HG02610 (cell line): ENCODE data around the gene UNC5C.
"Not testable (repeated sequence)": the region's sequence is repeated elsewhere in the genome, so short reads cannot be mapped to it uniquely, and the experiment has no call there.

ENCODE experiments used
- ATAC-seq: cut with Tn5 transposase; IDR thresholded peaks from one replicate; pipeline ENCODE4 v1.9.1; 2021; ENCODE audit warnings: mild to moderate bottlenecking, moderate library complexity; ENCODE audit not compliant: unreplicated experiment

Gene UNC5C

DNA sequence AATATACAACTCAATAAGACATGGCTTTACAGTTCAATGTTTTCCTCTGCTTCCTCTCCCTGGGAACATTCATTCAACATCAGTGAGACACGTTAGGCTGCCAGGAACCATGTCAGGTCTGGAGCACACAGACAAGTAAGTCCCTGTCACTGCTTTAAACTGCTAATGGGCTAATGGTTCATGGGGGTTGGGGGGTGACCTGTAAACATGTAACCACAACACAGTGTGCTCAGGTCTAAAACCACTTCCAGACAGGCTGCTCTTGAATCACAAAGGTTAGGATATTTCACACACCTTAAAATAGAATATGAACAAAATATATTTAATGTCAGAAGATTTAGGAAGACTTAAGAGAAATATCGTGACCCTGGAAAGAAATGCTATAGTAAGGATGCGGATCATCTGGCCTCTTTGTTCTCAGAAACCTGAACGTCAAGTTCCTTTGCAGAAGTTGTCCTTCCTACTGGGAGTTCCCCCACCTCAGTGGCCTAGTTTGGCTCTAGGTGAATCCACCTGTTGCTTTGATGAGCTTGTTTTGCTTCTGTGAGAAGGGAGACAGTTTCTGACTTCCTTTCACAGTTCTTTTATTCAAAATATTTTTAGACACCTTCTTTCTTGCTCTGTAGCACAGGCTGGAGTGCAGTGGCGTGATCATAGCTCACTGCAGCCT lies 359.9 kb downstream of the UNC5C start:
- no peak for ATAC-seq

DNA sequence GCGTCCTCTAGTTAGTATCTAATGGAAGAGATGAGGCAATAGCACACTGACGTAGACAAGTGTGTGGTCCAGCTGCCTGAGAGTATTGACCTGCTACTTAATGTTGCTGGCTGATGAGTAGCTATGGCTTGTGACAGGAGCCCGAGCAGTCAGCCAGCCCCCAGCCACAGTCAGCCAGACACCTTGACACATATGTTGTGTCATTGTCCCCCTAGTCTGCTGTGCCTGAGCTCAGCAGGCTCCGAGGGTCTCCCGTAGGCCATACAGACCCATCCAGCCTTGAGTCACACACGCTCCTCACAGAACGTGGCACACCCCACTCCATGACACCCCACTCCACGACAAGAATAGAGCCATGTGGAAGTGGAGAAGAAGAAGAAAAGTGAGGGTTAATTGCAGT lies 362.1 kb downstream of the UNC5C start:
- ATAC-seq: no peak

GRCh38 chr4:95183656-95184408 lies 364.9 kb downstream of the UNC5C start:
- ATAC-seq: no peak

GRCh38 chr4:95181996-95182306 lies 366.8 kb downstream of the UNC5C start:
- no peak for ATAC-seq

GRCh38 chr4:95181243-95181995 lies 367.4 kb downstream of the UNC5C start:
- ATAC-seq: no peak

DNA sequence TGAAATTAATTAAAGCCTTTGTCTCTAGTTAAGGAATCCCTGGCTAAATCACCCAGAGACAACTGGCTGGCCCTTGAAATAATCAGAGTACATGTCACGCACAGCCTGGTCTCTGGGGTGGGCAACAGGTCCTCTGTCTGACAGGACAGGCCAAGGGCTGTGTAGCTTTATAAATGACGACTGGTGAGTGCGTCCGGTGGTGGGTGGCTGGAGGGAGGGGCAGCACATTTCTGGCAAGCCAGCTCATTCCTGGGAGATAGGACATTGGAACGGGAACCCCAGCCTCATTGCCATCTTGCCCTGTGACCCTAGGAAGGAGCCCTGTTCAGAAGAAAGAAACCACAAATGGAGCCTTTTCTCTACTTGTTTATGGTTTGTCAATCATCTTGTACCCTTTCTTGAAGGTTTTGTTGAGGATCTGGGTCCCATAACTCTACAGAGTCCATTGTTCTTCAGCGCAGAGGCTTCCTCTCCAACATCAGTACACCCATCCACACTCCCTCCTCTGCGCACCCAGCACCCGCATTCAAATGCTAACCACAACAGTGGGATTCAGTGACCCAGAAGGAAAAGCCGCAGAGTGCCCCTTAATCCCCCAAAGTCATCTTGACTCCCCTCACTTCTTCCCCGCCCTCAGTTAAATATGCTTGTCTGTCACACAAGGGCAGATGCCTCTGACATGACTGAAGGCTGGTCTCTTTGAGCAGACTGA lies 368.1 kb downstream of the UNC5C start:
- no peak for ATAC-seq

- ATAC-seq: no peak
Measured at GRCh38 chr4:95178938-95179337, 369.8 kb downstream of the UNC5C start.

DNA sequence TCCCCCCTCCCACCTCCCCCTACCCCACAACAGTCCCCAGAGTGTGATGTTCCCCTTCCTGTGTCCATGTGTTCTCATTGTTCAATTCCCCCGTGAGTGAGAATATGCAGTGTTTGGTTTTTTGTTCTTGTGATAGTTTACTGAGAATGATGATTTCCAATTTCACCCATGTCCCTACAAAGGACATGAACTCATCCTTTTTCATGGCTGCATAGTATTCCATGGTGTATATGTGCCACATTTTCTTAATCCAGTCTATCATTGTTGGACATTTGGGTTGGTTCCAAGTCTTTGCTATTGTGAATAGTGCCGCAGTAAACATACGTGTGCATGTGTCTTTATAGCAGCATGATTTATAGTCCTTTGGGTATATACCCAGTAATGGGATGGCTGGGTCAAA lies 377.4 kb downstream of the UNC5C start:
- not testable (repeated sequence) for ATAC-seq

GRCh38 chr4:95170176-95170575 lies 378.6 kb downstream of the UNC5C start:
- ATAC-seq: no peak

DNA sequence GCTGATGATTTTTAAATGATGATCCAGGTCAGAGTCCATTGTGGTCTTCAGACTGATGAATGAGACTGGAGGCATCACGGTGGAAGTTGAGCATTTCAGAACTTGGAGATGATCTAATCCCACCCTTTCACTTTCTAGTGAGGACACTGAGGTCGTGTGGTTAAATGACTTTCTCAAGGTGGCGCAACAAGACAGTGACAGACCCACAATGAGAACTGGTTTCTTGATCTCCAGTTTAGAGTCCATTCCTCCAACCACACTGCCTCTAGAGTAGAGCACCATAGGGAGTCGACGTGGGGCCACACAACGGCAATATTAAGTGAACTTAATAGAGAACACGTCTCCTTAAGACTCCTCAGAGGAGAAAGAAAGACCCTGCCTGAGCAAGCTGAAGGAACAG lies 381.0 kb downstream of the UNC5C start:
- no peak for ATAC-seq

GRCh38 chr4:95165926-95166524 lies 382.7 kb downstream of the UNC5C start:
- peak; percentile 78 for ATAC-seq

- no peak for ATAC-seq
Measured at GRCh38 chr4:95162867-95163266, 385.9 kb downstream of the UNC5C start.

- ATAC-seq: no peak
Measured at GRCh38 chr4:95161781-95162469, 386.8 kb downstream of the UNC5C start.

DNA sequence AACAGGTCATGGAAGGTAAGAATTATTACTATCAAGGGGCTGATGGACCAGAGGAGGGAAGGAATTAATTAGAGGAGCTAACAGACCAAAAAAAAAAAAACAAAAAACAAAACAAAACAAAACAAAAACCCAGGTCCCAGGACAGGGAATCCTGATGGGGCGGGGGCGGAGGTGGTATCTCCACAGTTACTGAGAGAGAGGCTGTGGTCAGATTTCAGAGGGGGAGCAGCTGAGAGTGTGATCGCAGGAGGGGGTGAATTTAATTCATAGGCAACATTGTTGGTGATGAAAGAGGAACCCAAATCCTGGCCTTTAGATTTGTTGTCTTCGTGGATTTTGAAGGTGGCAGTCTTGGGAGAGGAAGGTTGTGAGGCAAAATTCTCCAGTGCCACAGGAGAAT lies 389.4 kb downstream of the UNC5C start:
- no peak for ATAC-seq

DNA sequence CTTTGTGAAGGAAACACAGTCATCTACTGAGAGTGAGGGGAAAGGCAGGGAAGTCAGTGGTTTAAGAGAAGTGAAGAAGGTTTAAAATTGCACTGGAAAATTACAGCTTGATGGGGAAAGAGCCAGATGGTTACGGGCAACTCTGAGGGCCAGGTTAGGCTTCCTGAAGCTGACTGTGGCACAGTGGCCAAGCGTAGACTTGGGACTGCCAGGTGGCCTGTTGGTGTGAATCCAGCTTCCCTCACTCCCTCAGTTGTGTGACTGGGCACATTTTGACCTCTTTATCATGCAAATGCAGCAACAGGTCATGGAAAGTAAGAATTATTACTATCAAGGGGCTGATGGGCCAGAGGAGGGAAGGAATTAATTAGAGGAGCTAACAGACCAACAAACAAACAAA lies 390.1 kb downstream of the UNC5C start:
- no peak for ATAC-seq

DNA sequence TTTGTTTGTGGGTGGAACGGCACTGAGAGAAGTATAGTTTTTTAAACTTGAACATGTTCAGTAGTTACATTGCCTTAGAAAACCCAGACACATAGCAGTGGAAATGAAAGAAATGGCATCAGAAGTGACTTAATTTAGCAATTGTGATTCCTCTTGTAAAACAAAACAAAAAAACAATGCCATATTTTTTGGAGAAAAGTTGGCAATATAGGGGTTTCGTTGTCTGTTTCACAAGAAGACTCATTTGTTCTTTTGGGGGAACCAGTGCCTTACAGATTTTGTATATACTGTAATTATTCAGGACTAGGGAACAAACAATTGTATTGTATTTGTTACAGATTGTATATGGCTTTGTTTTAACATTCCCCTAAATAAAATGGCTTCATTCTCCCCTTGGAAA lies 390.7 kb downstream of the UNC5C start:
- ATAC-seq: no peak

GRCh38 chr4:95157596-95157995 lies 391.2 kb downstream of the UNC5C start:
- no peak for ATAC-seq

DNA sequence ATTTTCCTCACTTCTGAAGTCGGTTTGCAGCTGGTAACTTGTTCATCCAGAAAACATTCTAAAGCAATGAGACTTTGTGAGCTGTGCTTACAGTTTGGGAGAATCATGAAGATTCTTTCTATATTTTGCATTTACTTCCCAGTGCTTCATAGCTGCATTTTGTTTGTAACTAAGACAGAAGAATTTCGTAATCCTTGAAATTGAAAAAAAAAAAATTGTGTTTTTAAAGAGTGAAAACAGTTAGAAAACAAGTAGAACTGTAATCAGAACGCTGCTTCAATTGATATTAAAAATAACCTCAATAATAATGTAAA lies 392.4 kb downstream of the UNC5C start:
- no peak for ATAC-seq

- peak; percentile 64 for ATAC-seq
Measured at GRCh38 chr4:95155759-95156451, 392.9 kb downstream of the UNC5C start.

GRCh38 chr4:95153182-95153581 lies 395.6 kb downstream of the UNC5C start:
- ATAC-seq: no peak
